Epithelial cell of prostate (primary cell): ENCODE measurements around the gene STARD10.
A peak's percentile ranks its signal among the peaks of the same experiment; 100 is the strongest.
"Not testable (repeated sequence)": the region's sequence is repeated elsewhere in the genome, so short reads cannot be mapped to it uniquely, and the experiment has no call there.

ENCODE experiments used
- DNase-seq: peaks from one replicate; pipeline ENCODE4 v3.0.0-alpha.2; 2011; ENCODE audit warnings: low read depth, low spot score
- H3K27ac ChIP-seq: fragments of 450-650 bp; 2 replicates; pipeline ENCODE4 v1.5.1; 2017; ENCODE audit warnings: mild to moderate bottlenecking

STARD10 gene

DNA sequence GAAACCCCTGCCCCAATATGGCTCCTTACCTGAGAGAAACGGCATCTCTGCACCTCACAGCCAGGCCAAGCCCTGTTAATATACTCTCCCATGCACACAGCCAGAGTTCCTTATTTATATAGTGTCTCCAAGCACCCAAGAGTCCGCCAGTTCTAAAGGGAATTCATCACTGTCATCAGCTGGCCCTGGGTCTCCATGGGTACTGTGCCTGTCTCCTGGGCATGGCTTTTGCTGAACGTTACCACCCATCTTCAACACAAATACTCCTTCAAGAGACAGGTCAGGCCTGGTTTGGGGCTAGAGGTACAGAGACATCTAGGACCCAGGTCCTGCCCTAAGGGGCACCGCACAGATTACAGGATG, 18.7 kb upstream of the STARD10 start:
- H3K27ac ChIP-seq = peak overlapping the region; percentile 83
- DNase-seq = no peak

DNA sequence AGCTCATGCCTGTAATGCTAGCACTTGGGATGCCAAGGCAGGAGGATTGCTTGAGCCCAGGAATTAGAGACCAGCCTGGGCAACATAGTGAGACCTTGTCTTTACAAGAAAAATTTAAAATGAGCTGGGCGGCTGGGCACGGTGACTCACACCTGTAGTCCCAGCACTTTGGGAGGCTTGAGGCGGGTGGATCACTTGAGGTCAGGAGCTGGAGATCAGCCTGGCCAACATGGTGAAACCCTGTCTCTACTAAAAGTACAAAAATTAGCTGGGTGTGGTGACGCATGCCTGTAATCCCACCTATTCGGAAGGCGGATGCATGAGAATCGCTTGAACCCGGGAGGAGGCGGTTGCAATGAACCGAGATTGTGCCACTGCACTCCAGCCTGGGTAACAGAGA, 17.8 kb upstream of the STARD10 start:
- not testable (repeated sequence) for DNase-seq

DNA sequence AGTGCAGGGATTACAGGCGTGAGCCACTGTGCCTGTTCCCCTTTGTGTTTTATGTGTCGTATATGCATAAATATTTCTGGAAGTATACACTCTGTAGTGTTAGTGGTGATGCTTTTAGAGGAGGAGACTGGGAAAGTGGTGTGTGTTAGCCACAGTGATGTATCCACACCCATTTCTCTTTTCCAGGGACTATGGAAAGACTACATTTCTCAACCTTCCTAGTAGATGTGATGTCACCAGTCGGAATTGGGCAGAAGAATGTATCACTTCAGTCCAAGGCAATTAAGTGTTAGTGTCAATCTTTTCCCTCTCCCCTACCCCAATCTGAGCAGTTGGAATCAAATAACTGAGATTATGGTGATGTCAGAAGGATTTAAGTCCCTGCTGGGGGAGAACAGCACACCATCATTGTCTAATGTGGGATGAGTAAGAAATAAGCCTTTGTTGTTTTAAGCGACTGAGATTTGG, 14.5 kb upstream of the STARD10 start:
- DNase-seq = no peak
- no peak overlapping the region for H3K27ac ChIP-seq

More for the DNA sequence above, 17.8 kb upstream of the STARD10 start:
- H3K27ac ChIP-seq = not testable (repeated sequence)

DNA sequence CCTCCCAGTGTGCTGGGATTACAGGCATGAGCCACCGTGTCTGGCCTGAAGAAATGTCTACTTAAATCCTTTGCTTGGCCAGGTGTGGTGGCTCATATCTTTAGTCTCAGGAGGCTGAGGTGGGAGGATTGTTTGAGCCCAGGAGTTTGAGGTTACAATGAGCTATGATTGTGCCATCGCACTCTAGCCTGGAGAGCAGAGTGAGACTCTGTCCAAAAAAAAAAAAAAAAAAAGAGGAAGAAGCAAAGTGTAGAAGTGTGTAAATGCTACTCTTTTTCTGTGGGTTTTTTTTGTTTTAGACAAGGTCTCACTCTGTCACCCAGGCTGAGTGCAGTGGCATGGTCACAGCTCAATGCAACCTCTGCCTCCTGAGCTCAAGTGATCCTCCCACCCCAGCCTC, 13.9 kb upstream of the STARD10 start:
- no peak for DNase-seq
- no peak overlapping the region for H3K27ac ChIP-seq

DNA sequence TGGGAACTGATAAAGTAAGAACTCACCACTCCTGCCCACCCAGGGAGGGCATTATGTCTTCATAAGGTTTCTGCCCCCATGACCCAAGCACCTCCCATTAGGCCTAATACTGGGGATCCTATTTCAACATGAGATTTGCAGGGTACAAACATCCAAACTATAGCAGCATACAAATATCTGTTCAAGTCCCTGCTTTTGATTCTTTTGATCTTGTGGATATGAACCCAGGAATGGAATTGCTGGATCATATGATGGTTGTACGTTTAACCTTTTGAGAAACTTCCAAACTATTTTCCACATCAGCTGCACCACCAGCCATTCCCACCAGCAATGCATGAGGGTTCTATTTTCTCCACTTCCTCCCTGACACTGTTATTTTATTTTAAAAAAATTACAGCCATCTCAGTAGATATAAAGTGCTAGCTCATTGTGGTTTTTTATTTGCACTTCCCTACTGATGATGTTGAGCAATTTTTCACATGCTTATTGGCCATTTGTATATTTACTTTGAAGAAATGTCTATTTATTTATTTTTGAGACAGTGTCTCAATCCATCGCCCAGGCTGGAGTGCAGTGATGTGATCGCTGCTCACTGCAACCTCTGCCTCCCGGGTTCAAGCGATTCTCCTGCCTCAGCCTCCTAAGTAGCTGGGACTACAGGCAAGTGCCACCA, 13.3 kb upstream of the STARD10 start:
- H3K27ac ChIP-seq = no peak overlapping the region
- no peak for DNase-seq

DNA sequence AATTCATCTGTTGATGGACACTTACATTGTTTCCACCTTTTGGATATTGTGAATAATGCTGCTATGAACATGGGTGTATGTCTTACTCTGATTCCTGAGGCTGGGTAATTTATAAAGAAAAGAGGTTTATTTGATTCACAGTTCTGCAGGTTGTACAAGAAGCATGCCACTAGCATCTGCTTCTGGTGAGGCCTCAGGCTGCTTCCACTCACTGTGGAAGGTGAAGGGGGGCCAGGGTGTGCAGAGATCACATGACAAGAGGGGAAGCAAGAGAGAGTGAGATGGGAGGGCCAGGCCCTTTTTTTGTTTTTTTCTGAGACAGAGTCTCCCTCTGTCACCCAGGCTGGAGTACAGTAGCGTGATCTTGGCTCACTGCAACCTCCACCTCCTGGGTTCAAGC, 12.5 kb upstream of the STARD10 start:
- DNase-seq, H3K27ac ChIP-seq: not testable (repeated sequence)

DNA sequence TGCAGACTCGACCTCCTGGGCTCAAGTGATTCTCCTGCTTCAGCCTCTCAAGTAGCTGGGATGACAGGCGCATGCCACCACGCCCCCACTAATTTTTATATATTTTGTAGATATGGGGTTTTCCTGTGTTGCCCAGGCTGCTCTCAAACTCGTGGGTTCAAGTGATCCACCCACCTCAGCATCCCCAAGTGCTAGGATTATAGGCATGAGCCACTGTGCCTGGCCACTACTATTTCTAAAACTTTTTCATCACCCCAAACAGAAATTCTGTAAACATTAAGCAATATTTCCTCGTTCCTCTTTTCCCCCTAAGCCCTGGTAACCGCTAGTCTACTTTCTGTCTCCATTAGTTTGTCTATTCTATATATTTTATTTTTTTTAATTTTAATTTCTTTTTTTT, 11.4 kb upstream of the STARD10 start:
- DNase-seq = no peak
- no peak overlapping the region for H3K27ac ChIP-seq

DNA sequence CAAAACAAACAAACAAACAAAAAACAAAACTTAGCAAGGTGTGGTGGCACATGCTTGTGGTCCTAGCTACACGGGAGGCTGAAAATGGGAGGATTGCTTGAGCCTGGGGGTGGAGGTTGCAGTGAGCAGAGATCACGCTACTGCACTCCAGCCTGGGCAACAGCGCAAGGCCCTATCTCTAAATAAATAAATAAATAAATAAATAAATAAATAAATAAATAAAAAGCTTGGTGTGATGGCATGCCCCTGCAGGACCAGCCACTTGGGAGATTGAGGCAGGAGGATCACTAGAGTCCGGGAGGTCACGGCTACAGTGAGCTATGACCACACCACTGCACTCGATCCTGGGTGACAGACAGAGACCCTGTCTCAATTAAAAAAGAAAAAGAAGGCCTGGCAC, 9.0 kb upstream of the STARD10 start:
- DNase-seq = no peak
- no peak overlapping the region for H3K27ac ChIP-seq

DNA sequence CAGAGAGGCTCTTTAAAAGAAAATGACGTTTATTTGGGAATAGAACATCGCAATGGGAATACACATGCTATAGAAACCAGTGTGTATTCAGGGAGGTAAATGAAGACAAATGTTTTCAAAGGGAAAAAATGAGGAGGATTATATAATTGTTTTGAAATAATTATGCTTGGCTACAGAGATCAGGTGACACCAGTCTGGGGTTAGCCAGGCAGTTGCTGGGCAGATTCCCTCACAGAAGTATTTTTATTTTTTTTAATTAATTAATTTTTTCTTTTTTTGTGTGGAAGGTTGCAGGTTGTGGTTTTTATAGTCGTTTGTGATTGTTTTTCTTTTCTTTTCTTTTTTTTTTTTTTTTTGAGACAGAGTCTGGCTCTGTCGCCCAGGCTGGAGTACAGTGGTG, 5.6 kb upstream of the STARD10 start:
- DNase-seq = no peak

DNA sequence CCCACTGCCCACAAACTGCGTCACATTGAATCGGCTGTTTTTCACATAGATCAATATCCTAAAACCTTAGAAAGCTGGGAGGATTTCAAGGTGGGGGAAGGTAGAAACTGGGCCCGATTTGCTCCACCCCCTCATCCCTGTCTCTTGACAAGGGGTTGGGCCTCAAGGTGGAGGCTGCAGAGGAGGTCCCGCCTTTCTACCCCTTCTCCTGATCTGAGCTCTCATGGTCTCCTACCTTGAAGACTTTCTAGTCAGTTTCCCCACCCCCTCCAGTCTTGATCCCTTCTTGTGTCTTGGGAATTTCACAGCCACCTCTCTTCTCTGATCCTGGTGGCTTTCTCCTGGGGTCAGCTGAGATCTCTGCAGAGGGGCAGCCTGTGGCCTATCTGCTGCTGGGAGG, 4.5 kb upstream of the STARD10 start:
- no peak overlapping the region for H3K27ac ChIP-seq
- DNase-seq = no peak

More for the DNA sequence above, 5.6 kb upstream of the STARD10 start:
- no peak overlapping the region for H3K27ac ChIP-seq

DNA sequence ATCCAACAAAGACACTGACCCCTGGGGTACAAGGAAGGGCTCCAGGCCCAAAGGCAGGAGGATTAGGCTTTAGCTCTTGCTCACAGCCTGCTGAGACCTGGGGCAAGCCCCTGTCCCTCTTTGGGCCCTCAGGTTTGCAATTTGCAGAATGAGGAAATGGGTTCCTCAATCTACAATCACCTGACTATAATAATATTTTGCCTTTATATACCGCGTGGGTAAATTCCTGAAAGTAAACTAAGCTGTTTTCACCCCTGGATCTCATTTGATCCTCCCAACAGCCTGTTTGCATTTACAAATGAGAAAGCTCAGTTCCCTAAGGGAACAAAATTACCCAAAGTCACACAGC, 797 bp downstream of the STARD10 start:
- no peak overlapping the region for H3K27ac ChIP-seq
- no peak for DNase-seq

DNA sequence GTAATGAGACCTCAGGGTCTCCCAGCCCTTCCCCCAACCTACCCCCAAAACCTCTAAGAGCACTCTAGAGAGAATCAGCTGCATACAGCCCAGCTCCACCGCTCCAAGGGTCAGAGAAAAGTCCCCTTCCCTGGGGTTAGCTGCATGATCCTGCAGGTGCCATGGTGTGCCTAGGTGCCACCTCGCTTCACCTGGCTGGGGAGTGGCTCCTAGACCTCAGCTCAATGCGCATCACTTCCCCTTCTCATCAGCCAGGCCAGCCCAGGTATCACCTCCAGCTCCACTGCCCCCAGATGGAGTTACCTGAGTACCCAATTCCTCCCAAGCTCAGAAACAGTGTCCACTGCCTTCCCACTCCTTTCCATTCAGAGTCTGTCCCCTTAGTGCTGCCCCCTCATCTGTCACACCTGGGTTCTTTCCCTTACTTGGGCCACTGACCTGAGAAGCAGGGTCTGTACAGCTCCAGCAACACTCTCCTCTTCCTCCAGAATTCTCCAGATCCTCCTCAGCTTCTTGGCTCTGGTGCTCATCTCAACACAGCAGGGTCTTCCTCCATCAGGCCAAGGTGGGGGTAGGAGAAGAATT, 1.3 kb downstream of the STARD10 start:
- H3K27ac ChIP-seq = no peak overlapping the region
- no peak for DNase-seq

DNA sequence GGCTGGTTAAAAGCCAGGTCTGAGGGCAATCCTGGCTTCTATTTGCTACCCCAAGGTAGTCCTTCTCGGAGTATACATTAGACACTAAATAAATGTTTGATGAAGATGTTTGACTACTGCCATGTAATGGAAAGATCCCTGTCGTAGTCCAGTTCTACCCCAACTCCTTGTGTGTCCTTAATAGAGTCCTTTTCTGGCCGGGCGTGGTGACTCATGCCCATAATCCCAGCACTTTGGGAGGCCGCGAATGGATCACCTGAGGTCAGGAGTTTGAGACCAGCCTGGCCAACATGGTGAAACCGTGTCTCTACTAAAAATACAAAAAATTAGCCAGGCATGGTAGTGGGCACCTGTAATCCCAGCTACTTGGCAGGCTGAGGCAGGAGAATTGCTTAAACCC, 2.6 kb downstream of the STARD10 start:
- not testable (repeated sequence) for H3K27ac ChIP-seq, DNase-seq

DNA sequence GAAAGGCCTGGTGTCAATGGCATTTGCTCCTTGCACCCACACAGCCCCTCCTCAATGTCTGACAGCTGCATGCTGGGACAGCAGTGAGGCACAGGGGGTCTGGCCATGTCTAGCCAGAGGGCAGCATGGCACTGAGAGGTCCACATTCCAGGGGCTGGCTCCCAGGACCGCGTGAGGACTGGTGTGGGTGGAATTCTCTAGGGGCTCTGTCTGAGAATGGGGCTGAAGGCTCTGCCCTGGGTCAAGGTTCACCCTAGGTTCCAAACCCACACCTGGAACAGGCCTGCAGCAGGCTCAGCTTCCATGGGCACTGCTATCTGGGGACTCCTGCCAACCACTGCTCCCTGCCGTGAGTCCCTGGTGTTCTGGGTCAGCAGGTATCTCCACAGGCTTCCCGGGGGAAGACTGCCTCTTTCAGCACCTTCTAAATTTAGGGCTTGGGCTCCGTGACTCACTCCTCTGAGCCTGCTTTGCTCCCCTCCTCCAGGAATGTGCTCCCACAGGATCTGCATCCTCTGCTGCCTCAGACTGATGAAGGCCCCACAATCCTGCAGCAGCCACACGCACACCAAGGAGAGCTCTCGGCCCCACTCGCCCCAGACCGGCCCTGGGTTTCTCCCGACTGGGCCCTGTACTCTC, 4.2 kb downstream of the STARD10 start:
- no peak for DNase-seq
- H3K27ac ChIP-seq = no peak overlapping the region

DNA sequence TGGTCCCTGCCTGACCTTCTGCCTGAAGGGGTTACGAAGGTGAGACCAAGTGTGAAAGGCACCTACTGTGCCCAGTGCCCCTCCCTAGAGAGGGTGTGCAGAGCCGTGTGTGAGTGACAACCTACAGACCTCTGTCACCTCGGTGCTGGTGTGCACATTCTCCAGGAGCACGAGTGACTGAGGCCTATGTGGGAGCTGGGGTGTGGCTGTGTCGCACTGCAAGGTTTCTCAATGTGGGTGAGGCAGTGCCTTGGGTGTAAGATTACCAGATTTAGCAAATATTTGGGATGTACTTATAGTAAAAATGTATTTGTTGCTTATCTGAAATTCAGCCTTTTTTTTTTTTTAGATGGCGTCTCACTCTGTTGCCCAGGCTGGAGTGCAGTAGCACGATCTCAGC, 5.6 kb downstream of the STARD10 start:
- DNase-seq = no peak
- no peak overlapping the region for H3K27ac ChIP-seq

DNA sequence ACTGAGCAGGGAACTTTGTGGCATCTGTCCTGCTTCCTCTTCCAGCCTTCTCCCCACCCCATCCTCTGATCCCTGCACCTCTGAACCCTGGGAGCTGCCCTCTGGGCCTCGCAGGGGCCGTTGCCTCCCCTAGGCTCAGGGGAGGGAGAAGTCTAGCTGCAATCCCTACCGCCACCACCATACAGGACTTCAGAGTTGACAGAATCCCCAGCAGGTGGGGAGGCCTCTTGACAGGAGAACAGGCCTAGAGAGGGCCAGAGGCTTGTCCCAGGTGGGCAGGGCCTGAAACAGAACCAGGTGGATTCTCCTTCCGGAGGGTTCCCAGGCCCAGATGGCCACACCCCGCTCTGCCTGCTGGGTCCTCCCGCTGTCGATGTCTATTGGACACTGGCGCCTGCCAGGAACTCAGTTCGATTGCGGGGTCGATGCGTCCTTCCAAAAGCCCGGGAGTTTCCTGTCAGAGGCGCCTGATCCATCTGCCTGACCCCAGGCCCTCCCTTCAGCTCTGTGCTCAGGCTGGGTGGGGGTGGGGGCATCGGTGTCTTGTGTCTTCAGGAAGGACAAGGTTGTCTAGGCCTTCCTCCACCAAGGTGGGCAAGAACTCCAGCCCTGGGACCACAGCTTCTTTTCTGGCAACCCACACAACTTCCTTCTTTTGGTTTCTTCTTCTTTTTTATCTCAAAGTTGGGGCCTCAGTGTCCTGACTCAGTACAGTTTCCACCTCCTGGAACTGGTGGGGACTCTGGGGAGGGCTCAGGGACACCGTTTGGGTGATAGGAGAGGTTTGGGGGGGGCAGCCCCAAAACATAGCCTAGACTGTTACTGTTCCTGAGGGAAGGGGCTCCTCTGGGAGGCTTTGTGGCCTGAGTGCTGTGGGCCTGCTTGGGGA, 6.4 kb downstream of the STARD10 start:
- DNase-seq = no peak
- no peak overlapping the region for H3K27ac ChIP-seq

DNA sequence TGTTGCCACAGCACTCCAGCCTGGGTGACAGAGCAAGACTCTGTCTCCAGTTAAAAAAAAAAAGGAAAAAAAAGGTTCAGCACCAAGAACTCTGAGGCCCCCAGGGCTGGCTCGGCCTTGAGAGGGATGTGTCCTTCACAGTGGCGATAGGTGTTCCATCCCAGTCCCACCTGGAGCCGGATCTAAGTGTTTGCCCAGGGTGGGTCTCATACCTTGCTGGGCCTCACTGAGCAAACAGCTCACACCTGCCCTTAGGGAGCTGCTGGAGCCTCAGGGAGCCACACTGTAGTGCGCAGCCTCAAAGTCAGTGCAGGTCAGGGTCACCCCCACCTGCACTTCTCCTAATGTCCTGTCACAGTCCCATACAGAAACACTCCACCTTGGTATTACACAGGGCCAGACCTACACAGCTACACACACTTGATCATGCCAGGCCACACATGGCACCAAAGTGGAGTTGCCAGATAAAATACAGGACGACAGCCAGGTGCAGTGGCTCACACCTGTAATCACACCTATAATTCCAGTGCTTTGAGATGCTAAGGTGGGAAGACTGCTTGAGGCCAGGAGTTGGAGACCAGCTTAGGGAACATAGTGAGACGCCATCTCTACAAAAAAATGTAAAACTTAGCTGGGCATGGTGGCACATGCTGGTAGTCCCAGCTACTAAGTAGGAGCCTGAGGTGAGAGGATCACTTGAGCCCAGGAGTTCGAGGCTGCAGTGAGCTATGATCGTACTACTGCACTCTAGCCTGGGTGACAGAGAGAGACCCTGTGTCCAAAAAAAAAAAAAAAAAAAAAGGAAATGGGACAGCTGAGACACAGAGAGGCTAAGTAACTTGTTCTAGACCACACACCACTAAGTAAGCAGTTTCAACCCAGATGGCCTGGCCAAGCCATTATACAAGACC, 7.3 kb downstream of the STARD10 start:
- no peak overlapping the region for H3K27ac ChIP-seq
- DNase-seq = no peak

DNA sequence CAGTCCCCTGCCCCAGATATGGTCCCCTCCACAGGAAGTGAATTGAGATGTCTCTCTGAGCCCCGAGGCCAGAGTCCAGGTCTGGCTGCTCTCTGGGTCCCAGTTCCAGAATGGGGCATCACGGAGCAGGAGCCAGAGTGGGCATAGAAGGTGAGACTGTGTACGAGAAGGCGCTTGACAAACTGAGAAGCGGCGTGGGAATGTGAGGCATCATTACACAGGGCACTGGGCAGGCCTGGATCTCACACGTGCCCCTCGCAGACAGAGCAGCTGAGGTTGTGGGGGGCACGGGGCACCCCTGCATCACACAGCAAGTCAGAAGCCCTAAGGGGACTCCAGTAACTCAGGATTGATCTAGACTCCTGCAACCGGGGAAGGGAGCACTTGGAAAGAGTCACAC, 9.2 kb downstream of the STARD10 start:
- H3K27ac ChIP-seq = no peak overlapping the region
- DNase-seq = no peak

DNA sequence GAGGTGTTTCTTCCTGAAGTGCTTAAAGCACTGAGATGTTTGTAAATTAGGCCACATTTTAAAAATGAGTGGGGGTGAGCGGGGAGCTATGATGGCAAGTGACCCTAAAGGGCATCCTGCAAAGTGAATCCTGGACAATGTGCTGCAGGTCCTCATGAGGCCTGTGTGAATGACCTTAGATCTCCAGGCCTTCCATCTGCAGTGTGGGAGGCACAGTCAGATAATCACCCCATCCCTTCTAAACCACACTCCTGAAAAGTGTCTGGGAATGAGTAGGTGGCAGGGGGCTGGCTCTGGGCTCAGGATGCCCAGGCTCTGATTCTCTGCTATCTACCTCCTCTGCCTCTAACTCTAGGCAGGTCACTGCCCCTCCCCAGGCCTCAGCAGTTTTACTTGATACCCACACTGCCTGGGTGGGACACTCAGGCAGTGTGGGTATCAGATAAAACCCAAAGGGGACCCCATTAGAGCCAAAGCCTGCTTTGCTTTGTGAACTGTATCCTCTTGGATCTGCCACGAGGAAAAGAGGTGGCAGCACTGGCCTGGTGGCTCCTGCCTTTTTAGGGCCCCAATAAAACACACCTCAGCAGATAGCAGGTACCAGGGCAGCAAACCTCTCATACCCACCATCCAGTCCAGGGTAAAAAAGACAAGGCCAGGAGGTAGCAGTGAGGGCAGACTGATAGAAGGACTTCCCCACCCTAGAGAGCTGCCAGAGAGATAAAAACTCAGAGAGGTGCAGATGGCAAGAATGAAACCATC, 10.5 kb downstream of the STARD10 start:
- no peak overlapping the region for H3K27ac ChIP-seq
- DNase-seq = no peak
